Activated T-helper 1 cell treated with anti-CD3 and anti-CD28 coated beads, Interleukin-12 subunit alpha, Interleukin-12 subunit beta, Interleukin-2, Interleukin-4 antibody, amounts not matched to agents 30 ng/mL and 10 ng/mL and 1 ng/mL, durations not matched to agents 14 hours and 24 hours and 36 hours (primary cell): Measurements from ENCODE around the gene PLEKHA7. TPM values are rescaled to one million over a fixed set of nuclear protein-coding genes. Genes with fewer than 3 reads are reported as not detected.
"Not testable (repeated sequence)": the region's sequence is repeated elsewhere in the genome, so short reads cannot be mapped to it uniquely, and the experiment has no call there.

Experiments
- DNase-seq: peaks from one replicate; pipeline ENCODE4 v3.0.0; 2021; ENCODE audit warnings: low spot score
- H3K27ac Mint-ChIP-seq: one replicate; pipeline ENCODE4 v1.8.0; 2021; ENCODE audit warnings: mild to moderate bottlenecking, mixed read lengths
- H3K27me3 Mint-ChIP-seq: one replicate; pipeline ENCODE4 v1.8.0; 2022; ENCODE audit warnings: mild to moderate bottlenecking, moderate library complexity, mixed read lengths; ENCODE audit not compliant: insufficient read depth
- H3K36me3 Mint-ChIP-seq: one replicate; pipeline ENCODE4 v1.8.0; 2021; ENCODE audit warnings: low read depth, mixed read lengths
- H3K4me1 Mint-ChIP-seq: one replicate; pipeline ENCODE4 v1.8.0; 2021; ENCODE audit warnings: low read depth, mixed read lengths
- H3K4me3 Mint-ChIP-seq: one replicate; pipeline ENCODE4 v1.8.0; 2021; ENCODE audit warnings: mild to moderate bottlenecking, moderate library complexity, mixed read lengths
- H3K9me3 Mint-ChIP-seq: one replicate; pipeline ENCODE4 v1.8.0; 2021; ENCODE audit warnings: mixed read lengths
- intact Hi-C: fragments of 100-400 bp; cut with micrococcal nuclease; formaldehyde crosslinking; loops from one replicate; pipeline ENCODE4 v1.15.1; 2024
- total RNA-seq: library from RNA; stranded (reverse); gene quantifications from 2 replicates; pipeline ENCODE4 v1.2.3, GENCODE V29; 2022

Gene PLEKHA7
- total RNA-seq, 1 donor from 2014 or later: 10.3 TPM

DNA sequence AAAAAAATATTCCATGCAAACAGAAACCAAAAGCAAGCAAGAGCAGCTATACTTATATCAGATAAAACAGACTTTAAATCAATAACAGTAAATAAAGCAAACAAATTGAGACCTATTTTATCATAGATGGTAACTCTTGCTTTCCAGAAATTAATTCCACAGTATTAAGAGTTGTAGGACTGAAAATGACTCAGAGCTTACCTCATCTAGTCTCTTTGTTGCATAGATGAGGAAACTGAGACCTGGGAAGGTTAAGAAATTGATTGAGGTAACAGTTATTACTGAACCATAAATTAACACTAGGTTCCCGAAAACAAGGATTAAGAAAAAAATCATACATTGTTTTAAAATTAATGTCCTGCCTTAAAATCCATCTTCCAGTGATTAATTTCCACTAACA, 123.8 kb downstream of the PLEKHA7 start:
- DNase-seq: no peak
- intact Hi-C loops: no loop called here
- no peak overlapping the region for H3K4me3 Mint-ChIP-seq
- H3K27ac Mint-ChIP-seq: peak overlapping the region; percentile 8
- H3K36me3 Mint-ChIP-seq: peaks cover 2% of the 10 kb centered on the region
- peaks cover 19% of the 10 kb centered on the region for H3K9me3 Mint-ChIP-seq
- peaks cover 12% of the 10 kb centered on the region for H3K4me1 Mint-ChIP-seq
- peaks cover 2% of the 10 kb centered on the region for H3K27me3 Mint-ChIP-seq

DNA sequence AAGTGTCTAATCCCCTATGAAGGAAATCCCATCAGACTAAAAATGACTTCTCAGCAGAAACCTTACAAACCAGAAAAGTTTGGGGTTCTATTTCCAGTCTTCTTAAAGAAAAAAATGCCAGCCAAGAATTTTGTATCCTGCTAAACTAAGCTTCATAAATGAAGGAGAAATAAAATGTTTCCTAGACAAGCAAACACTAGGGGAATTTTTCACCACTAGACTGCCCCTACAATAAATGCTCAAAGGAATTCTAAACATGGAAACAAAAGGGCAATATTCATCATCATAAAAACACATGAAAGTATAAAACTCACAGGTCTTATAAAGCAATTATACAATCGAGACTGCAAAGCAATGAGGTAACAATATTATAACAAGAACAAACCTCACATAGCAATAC, 124.3 kb downstream of the PLEKHA7 start:
- Mint-ChIP-seq H3K4me3 (no peak overlapping the region), H3K36me3 (peaks cover 2% of the 10 kb centered on the region), H3K27me3 (peaks cover 2% of the 10 kb centered on the region), H3K4me1 (peaks cover 12% of the 10 kb centered on the region), H3K27ac (peak overlapping the region; percentile 8), H3K9me3 (peaks cover 19% of the 10 kb centered on the region)
- no peak for DNase-seq
- intact Hi-C loops: no loop called here

GRCh38 chr11:16889010-16889409, 125.2 kb downstream of the PLEKHA7 start:
- H3K36me3 Mint-ChIP-seq, H3K4me3 Mint-ChIP-seq, DNase-seq, H3K27ac Mint-ChIP-seq, intact Hi-C loops, H3K27me3 Mint-ChIP-seq: not testable (repeated sequence)
- peaks cover 12% of the 10 kb centered on the region for H3K4me1 Mint-ChIP-seq
- peaks cover 19% of the 10 kb centered on the region for H3K9me3 Mint-ChIP-seq

- Mint-ChIP-seq H3K9me3 (peaks cover 19% of the 10 kb centered on the region), H3K4me1 (peaks cover 12% of the 10 kb centered on the region)
- H3K27ac Mint-ChIP-seq, H3K36me3 Mint-ChIP-seq, H3K4me3 Mint-ChIP-seq, intact Hi-C loops, DNase-seq, H3K27me3 Mint-ChIP-seq: not testable (repeated sequence)
These were observed 126.3 kb downstream of the PLEKHA7 start for GRCh38 chr11:16887887-16888286.

- DNase-seq: no peak
- no peak overlapping the region for H3K27ac Mint-ChIP-seq
- H3K9me3 Mint-ChIP-seq: no peaks in the 10 kb centered on the region
- no peaks in the 10 kb centered on the region for H3K4me1 Mint-ChIP-seq
- H3K4me3 Mint-ChIP-seq: no peak overlapping the region
- H3K36me3 Mint-ChIP-seq: no peaks in the 10 kb centered on the region
- intact Hi-C loops: no loop called here
- H3K27me3 Mint-ChIP-seq: peaks cover 5% of the 10 kb centered on the region
These were observed 131.0 kb downstream of the PLEKHA7 start for GRCh38 chr11:16883174-16883573.

- no peaks in the 10 kb centered on the region for H3K4me1 Mint-ChIP-seq
- H3K27me3 Mint-ChIP-seq: peaks cover 5% of the 10 kb centered on the region
- no peak overlapping the region for H3K4me3 Mint-ChIP-seq
- H3K27ac Mint-ChIP-seq: no peak overlapping the region
- H3K9me3 Mint-ChIP-seq: no peaks in the 10 kb centered on the region
- DNase-seq: no peak
- intact Hi-C loops: no loop called here
- H3K36me3 Mint-ChIP-seq: no peaks in the 10 kb centered on the region
These were observed 132.4 kb downstream of the PLEKHA7 start for GRCh38 chr11:16881766-16882165.

DNA sequence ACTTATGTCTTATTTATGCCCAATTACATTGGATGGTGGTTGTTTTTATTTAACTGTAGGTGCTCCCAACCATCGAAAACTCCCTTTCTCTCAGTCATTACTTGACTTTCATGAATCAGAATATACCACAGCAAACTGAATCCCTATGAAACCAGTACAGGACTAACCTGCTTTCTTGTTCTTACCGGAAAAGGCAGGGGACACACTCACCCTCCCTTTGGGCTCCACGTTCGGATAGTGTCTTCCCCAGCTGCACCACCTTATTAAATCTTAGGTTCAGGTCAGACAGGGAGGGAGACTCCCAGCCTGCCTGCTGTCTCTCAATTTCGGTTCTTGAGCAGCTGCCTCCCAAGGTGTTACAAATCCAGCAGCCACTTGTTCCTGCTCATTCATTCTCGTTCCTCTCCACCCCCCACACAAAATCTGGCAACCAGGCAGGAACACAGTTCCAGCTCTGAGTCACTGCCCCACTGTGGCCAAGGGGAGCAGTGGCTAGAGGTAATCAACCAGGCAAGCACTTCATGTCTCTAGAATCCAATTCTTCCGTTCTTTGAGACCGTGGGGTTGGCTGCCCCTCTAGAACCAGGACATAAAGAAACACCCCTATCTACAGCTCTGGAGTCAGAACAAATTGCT, 133.0 kb downstream of the PLEKHA7 start:
- H3K36me3 Mint-ChIP-seq: no peaks in the 10 kb centered on the region
- H3K27me3 Mint-ChIP-seq: peaks cover 3% of the 10 kb centered on the region
- H3K4me1 Mint-ChIP-seq: no peaks in the 10 kb centered on the region
- intact Hi-C loops: no loop called here
- no peaks in the 10 kb centered on the region for H3K9me3 Mint-ChIP-seq
- no peak for DNase-seq
- no peak overlapping the region for H3K4me3 Mint-ChIP-seq
- H3K27ac Mint-ChIP-seq: no peak overlapping the region

DNA sequence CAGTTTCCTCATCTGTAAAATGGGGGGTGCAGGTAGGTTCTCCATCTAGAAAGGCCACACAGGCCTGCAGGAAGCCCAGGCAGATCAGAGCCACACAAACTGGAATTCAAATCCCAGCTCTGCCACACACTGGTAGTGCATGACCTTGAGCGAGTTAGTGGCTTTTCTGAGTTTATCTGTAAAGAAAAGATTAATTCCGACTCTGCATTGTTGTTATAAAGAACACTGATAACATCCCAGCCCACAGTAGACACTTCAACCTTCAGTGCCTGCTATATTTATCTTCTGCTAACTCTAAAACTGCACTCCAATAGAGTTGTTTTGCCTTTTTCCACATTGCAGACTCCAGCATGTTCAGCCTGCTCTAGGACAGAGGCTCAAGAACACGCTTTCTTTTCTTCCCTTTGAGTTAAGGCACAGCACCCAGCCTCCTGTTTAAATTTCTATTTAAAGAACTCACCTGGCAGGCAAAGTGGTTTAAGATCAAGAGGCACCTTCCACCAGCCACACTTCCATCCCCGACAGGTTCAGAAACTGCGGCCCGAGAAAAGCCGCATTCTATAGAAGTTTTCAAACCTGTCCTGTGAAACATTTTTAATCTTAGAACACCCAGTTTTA, 133.9 kb downstream of the PLEKHA7 start:
- Mint-ChIP-seq H3K9me3 (no peaks in the 10 kb centered on the region), H3K4me1 (no peaks in the 10 kb centered on the region), H3K27me3 (peaks cover 3% of the 10 kb centered on the region), H3K27ac (no peak overlapping the region), H3K4me3 (no peak overlapping the region), H3K36me3 (no peaks in the 10 kb centered on the region)
- DNase-seq: no peak
- intact Hi-C loops: no loop called here

- no peaks in the 10 kb centered on the region for H3K4me1 Mint-ChIP-seq
- peaks cover 3% of the 10 kb centered on the region for H3K27me3 Mint-ChIP-seq
- H3K9me3 Mint-ChIP-seq: no peaks in the 10 kb centered on the region
- H3K27ac Mint-ChIP-seq: no peak overlapping the region
- intact Hi-C loops: no loop called here
- H3K36me3 Mint-ChIP-seq: no peaks in the 10 kb centered on the region
- DNase-seq: no peak
- H3K4me3 Mint-ChIP-seq: no peak overlapping the region
These were observed 134.5 kb downstream of the PLEKHA7 start for GRCh38 chr11:16879690-16880089.

DNA sequence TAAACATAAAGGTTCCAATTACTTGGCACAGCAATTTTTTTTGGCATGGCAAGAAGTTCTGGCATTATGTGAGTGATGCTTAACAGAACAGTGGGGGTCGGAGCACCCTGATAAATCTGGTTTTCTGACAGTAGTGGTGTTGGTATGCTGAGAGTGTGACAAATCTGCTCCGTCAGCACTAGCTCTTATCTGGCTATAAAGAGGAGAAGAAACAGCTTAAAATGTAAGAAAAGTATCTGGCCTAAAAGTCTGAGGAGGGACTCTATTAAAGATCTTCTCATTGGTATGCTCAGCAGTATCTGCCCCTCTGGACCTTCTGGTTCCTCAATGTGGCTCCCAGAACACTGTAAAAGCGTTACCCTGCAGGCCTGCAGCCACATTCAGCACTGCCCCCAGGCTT, 137.4 kb downstream of the PLEKHA7 start:
- Mint-ChIP-seq H3K27me3 (peaks cover 3% of the 10 kb centered on the region), H3K27ac (no peak overlapping the region), H3K4me1 (no peaks in the 10 kb centered on the region), H3K36me3 (no peaks in the 10 kb centered on the region), H3K4me3 (no peak overlapping the region), H3K9me3 (no peaks in the 10 kb centered on the region)
- no peak for DNase-seq
- intact Hi-C loops: no loop called here

- no peaks in the 10 kb centered on the region for H3K36me3 Mint-ChIP-seq
- no peaks in the 10 kb centered on the region for H3K4me1 Mint-ChIP-seq
- H3K27me3 Mint-ChIP-seq: peaks cover 4% of the 10 kb centered on the region
- intact Hi-C loops: no loop called here
- no peaks in the 10 kb centered on the region for H3K9me3 Mint-ChIP-seq
- H3K4me3 Mint-ChIP-seq: no peak overlapping the region
- DNase-seq: no peak
- H3K27ac Mint-ChIP-seq: no peak overlapping the region
These were observed 138.0 kb downstream of the PLEKHA7 start for GRCh38 chr11:16876053-16876752.

- no peak for DNase-seq
- Mint-ChIP-seq H3K9me3 (no peaks in the 10 kb centered on the region), H3K27ac (no peak overlapping the region), H3K4me3 (no peak overlapping the region), H3K27me3 (peaks cover 6% of the 10 kb centered on the region), H3K4me1 (no peaks in the 10 kb centered on the region), H3K36me3 (no peaks in the 10 kb centered on the region)
- intact Hi-C loops: no loop called here
These were observed 139.8 kb downstream of the PLEKHA7 start for GRCh38 chr11:16874275-16874975.

- no peaks in the 10 kb centered on the region for H3K9me3 Mint-ChIP-seq
- no peak overlapping the region for H3K4me3 Mint-ChIP-seq
- peaks cover 6% of the 10 kb centered on the region for H3K27me3 Mint-ChIP-seq
- intact Hi-C loops: no loop called here
- no peak overlapping the region for H3K27ac Mint-ChIP-seq
- no peaks in the 10 kb centered on the region for H3K4me1 Mint-ChIP-seq
- DNase-seq: no peak
- no peaks in the 10 kb centered on the region for H3K36me3 Mint-ChIP-seq
These were observed 140.9 kb downstream of the PLEKHA7 start for GRCh38 chr11:16873289-16873688.
